ENCODE results near the gene RAB11FIP3. TPM values are rescaled to one million over a fixed set of nuclear protein-coding genes. Genes with fewer than 3 reads are reported as not detected.

The RAB11FIP3 gene
- total and polyA plus RNA-seq, 9 of the 15 experiments (the other 6 are each of a cell fraction or from before 2014, with no cell fraction given), result 0.46 to 13.1 (median 4.3) TPM

GRCh38 chr16:398561-399339 is 26.7 kb upstream of the RAB11FIP3 start (continued):
- no peak for TF ChIP-seq EZH2 (IDR thresholded peaks at IDR 0.05; ENCODE audit: borderline replicate concordance, low read depth, low read length)
- no peak for TF ChIP-seq ZNF449 (CRISPR knock-in tag; IDR thresholded peaks at IDR 0.05)
- no peak for TF ChIP-seq PHF8 (IDR thresholded peaks at IDR 0.05; ENCODE audit: borderline replicate concordance, low read length)
- TF ChIP-seq HDAC8 (tag; IDR thresholded peaks at IDR 0.05), result no peak
- no peak for TF ChIP-seq ARHGAP35 (IDR thresholded peaks at IDR 0.05; ENCODE audit: partially characterized antibody)
- TF ChIP-seq BCL6 (CRISPR knock-in tag; IDR thresholded peaks at IDR 0.05), result no peak
- TF ChIP-seq POLR2A (conservative IDR thresholded peaks at IDR 0.05), result peak; percentile 24; the same call in 1 of the 2 replicates
- TF ChIP-seq TRIM24 (IDR thresholded peaks at IDR 0.05), result no peak
- no peak for TF ChIP-seq MCM3 (IDR thresholded peaks at IDR 0.05)
- TF ChIP-seq NR2F6 (CRISPR knock-in tag; IDR thresholded peaks at IDR 0.05), result no peak
- TF ChIP-seq NFXL1 (CRISPR knock-in tag; IDR thresholded peaks at IDR 0.05), result no peak
- 0 out of 2 replicates have a peak, but pooled peaks have one; percentile 15 for TF ChIP-seq L3MBTL2 (IDR thresholded peaks at IDR 0.05)
- TF ChIP-seq ZNF407 (IDR thresholded peaks at IDR 0.05; ENCODE audit: low read depth), result peak; percentile 87
- 0 out of 2 replicates have a peak, but pooled peaks have one; percentile 23 for TF ChIP-seq USF1 (CRISPR knock-in tag; IDR thresholded peaks at IDR 0.05)
- no peak for TF ChIP-seq HDAC3 (IDR thresholded peaks at IDR 0.05; ENCODE audit: borderline replicate concordance, partially characterized antibody)
- TF ChIP-seq HDAC2 (IDR thresholded peaks at IDR 0.05), result no peak
- TF ChIP-seq TFAM (CRISPR knock-in tag; conservative IDR thresholded peaks at IDR 0.05), result no peak
- no peak for TF ChIP-seq GATAD2A (IDR thresholded peaks at IDR 0.05)
- TF ChIP-seq CBX1 (IDR thresholded peaks at IDR 0.05; ENCODE audit: low read depth), result no peak
- TF ChIP-seq E2F3 (CRISPR knock-in tag; IDR thresholded peaks at IDR 0.05), result no peak
- no peak for TF ChIP-seq ZNF717 (CRISPR knock-in tag; IDR thresholded peaks at IDR 0.05)
- no peak for TF ChIP-seq SREBF1 (IDR thresholded peaks at IDR 0.05; ENCODE audit: borderline replicate concordance, low read depth, low read length)

Data from K562 (cell line).